ENCODE measurements around the gene DYSF. TPM values are rescaled to one million over a fixed set of nuclear protein-coding genes. Genes with fewer than 3 reads are reported as not detected.

Gene DYSF
- total RNA-seq, 3 donors from 2014 or later = 2.0 to 19.4 (median 6.8) TPM

- H3K9me3 ChIP-seq = peaks cover 4% of the 10 kb centered on the region
- TF ChIP-seq CTCF (IDR thresholded peaks at IDR 0.05) = no peak
- intact Hi-C loops (cut with DNase I, micrococcal nuclease) = no loop called here
- no peak overlapping the region for H3K4me3 ChIP-seq
- peaks cover 3% of the 10 kb centered on the region for H3K4me1 ChIP-seq (ENCODE audit: low read depth)
- no peak for DNase-seq
- H3K36me3 ChIP-seq (ENCODE audit: low read depth) = no peaks in the 10 kb centered on the region
- ATAC-seq = no peak
Measured at GRCh38 chr2:71719520-71720282, 266.3 kb downstream of the DYSF start.

- no peak for TF ChIP-seq CTCF (IDR thresholded peaks at IDR 0.05)
- DNase-seq = no peak
- no peak for ATAC-seq
Measured at GRCh38 chr2:71720283-71720560, 266.9 kb downstream of the DYSF start.

DNA sequence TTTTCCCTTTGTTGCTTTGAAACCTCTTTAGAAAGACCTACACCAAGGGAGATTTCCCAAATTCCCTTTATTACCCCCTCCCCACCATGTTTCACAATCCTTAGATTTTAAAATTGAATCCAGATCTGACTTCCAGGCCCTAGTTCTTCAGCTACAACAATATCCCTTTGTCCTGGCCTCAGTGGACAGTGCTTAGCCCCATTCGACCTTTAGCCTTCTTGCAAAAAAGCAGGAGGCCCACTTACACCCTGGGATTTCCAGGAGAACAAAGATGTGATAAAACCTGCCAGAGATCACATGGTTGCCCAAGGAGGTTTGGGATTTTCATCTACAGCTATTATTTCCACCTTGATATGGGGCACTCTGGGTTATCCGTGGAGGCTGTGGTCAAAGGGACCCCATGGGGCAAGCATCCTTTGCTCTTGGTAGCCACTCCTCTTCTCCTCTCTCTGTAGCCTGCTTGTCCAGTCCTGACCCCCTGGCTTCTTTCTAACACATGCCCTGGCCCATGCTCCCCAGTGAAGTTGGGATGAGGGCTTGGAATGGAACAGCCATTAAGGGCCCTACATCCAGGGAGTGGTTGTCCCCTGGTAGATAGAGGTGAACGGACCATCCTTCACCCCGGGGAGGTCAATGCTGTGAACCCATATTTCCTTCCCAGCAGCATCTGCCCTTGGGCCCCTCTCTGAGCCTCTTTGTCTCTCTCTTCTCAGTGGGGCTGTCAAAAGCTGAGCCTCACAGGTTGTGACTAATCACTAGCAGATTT lies 267.4 kb downstream of the DYSF start:
- no peak for DNase-seq
- peaks cover 7% of the 10 kb centered on the region for H3K9me3 ChIP-seq
- H3K4me3 ChIP-seq = no peak overlapping the region
- no peaks in the 10 kb centered on the region for H3K36me3 ChIP-seq (ENCODE audit: low read depth)
- intact Hi-C loops (cut with DNase I, micrococcal nuclease) = no loop called here
- no peak for TF ChIP-seq CTCF (IDR thresholded peaks at IDR 0.05)
- H3K4me1 ChIP-seq (ENCODE audit: low read depth) = peaks cover 3% of the 10 kb centered on the region
- no peak for ATAC-seq

More at GRCh38 chr2:71720283-71720560, 266.9 kb downstream of the DYSF start:
- no peaks in the 10 kb centered on the region for H3K36me3 ChIP-seq (ENCODE audit: low read depth)
- H3K4me3 ChIP-seq = no peak overlapping the region
- intact Hi-C loops (cut with DNase I, micrococcal nuclease) = no loop called here
- H3K9me3 ChIP-seq = peaks cover 7% of the 10 kb centered on the region
- H3K4me1 ChIP-seq (ENCODE audit: low read depth) = peaks cover 3% of the 10 kb centered on the region

DNA sequence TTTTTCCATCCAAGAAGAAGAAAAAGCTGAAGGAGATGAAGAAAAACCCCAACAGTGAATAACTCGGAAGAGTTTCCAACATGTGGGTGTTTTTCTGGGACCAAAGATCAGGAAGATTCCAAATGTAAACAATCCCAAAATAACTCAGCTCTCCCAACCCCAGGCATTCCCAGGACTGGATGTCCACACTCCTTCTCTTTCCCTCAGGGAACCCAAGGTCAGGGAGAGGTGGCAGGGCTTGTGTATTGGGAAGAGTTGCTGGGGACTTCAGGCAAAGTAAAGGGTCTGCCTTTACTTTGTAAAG lies 268.0 kb downstream of the DYSF start:
- peaks cover under 1% of the 10 kb centered on the region for H3K4me1 ChIP-seq (ENCODE audit: low read depth)
- H3K9me3 ChIP-seq = peaks cover 7% of the 10 kb centered on the region
- intact Hi-C loops (cut with DNase I, micrococcal nuclease) = no loop called here
- no peak for DNase-seq
- TF ChIP-seq CTCF (IDR thresholded peaks at IDR 0.05) = no peak
- H3K36me3 ChIP-seq (ENCODE audit: low read depth) = no peaks in the 10 kb centered on the region
- peak; percentile 21 for ATAC-seq
- H3K4me3 ChIP-seq = no peak overlapping the region

- intact Hi-C loops (cut with DNase I, micrococcal nuclease) = no loop called here
- Histone ChIP-seq H3K4me3 (no peak overlapping the region), H3K9me3 (peaks cover 7% of the 10 kb centered on the region), H3K36me3 (ENCODE audit: low read depth) (no peaks in the 10 kb centered on the region), H3K4me1 (ENCODE audit: low read depth) (no peaks in the 10 kb centered on the region)
- DNase-seq (no peak), ATAC-seq (no peak)
- no peak for TF ChIP-seq CTCF (IDR thresholded peaks at IDR 0.05)
Measured at GRCh38 chr2:71721669-71722068, 268.3 kb downstream of the DYSF start.

Measured in mucosa of descending colon (tissue), 3 donors.